A549 (cell line): ENCODE measurements around the gene PPFIA4. TPM values are rescaled to one million over a fixed set of nuclear protein-coding genes. Genes with fewer than 3 reads are reported as not detected.

Experiments used
- ATAC-seq, 2 experiments: fragments of 200-7000 bp in 1 of 2; fragments of >200 bp in 1 of 2; cut with Nextera tagmentation in 1 of 2; cut with Tn5 transposase in 1 of 2; 3 replicates each; pipeline versions ENCODE4 v1.8.0 to v1.9.1; 2018 to 2020; ENCODE audit warnings: mild to moderate bottlenecking in 1 of 2, moderate library complexity in 1 of 2
- CTCF ChIA-PET: fragments of 300-600 bp; sonication (Branson Sonifier 250); formaldehyde crosslinking; extraction: SDS; loops from one replicate; lab custom pipeline; 2021; ENCODE audit warnings: antibody characterized with exemption, inconsistent platforms; lab: Yijun Ruan, JAX
- POLR2A ChIA-PET: fragments of 350-600 bp; formaldehyde crosslinking; extraction: SDS; loops from one replicate; lab custom pipeline; 2021; ENCODE audit warnings: antibody characterized with exemption, inconsistent platforms; lab: Yijun Ruan, JAX
- DNase-seq, 2 experiments: peaks; one replicate each; pipeline versions ENCODE4 v3.0.0 to v3.0.0-alpha.2; 2011 to 2016; ENCODE audit warnings: low read depth in 1 of 2, low spot score in 1 of 2
- FAIRE-seq: peaks from 2 replicates; lab custom pipeline; 2011; peaks lifted over from hg19 to GRCh38; lab: Jason Lieb, UNC
- H3K27ac ChIP-seq, 2 experiments: fragments of >200 bp; sonication (Bioruptor Twin); formaldehyde crosslinking; 3 replicates each; pipeline ENCODE4 v1.5.1; 2016 to 2017
- H3K4me1 ChIP-seq: fragments of >200 bp; sonication (Bioruptor Twin); formaldehyde crosslinking; 3 replicates; pipeline ENCODE4 v1.6.1; 2016
- H3K4me2 ChIP-seq: fragments of >200 bp; sonication (Bioruptor Twin); formaldehyde crosslinking; 3 replicates; pipeline ENCODE4 v1.6.1; 2016
- H3K4me3 ChIP-seq: fragments of >200 bp; sonication (Bioruptor Twin); formaldehyde crosslinking; 3 replicates; pipeline ENCODE4 v1.5.1; 2016
- H3K9me3 ChIP-seq: fragments of >200 bp; sonication (Bioruptor Twin); formaldehyde crosslinking; 3 replicates; pipeline ENCODE4 v1.6.1; 2016
- CTCF ChIP-seq: fragments of >200 bp; sonication (Bioruptor Twin); formaldehyde crosslinking; IDR thresholded peaks from 3 replicates; pipeline ENCODE4 v1.5.1; 2016
- EHF ChIP-seq: fragments of 250-450 bp; sonication (Bioruptor Pico); IDR thresholded peaks from 2 replicates; pipeline ENCODE4 v1.5.0; 2020; ENCODE audit warnings: mild to moderate bottlenecking
- ELK1 ChIP-seq: fragments of 150-350 bp; IDR thresholded peaks from 2 replicates; pipeline ENCODE4 v1.6.1; 2014; ENCODE audit warnings: low read depth, mild to moderate bottlenecking, low read length
- FOSB ChIP-seq: fragments of 250-450 bp; sonication (Bioruptor Pico); IDR thresholded peaks from 2 replicates; pipeline ENCODE4 v1.5.0; 2020; ENCODE audit warnings: mild to moderate bottlenecking, moderate library complexity
- HOXA7 ChIP-seq: fragments of 250-450 bp; sonication (Bioruptor Pico); IDR thresholded peaks from 2 replicates; pipeline ENCODE4 v1.5.0; 2020; ENCODE audit warnings: mild to moderate bottlenecking, moderate library complexity
- HOXB5 ChIP-seq: fragments of 250-450 bp; sonication (Bioruptor Pico); IDR thresholded peaks from 2 replicates; pipeline ENCODE4 v1.5.0; 2020; ENCODE audit warnings: mild to moderate bottlenecking, moderate library complexity
- NFE2L2 ChIP-seq: fragments of 150-350 bp; conservative IDR thresholded peaks from 2 replicates; pipeline ENCODE4 v1.6.1; 2014; ENCODE audit warnings: low read length
- PHF8 ChIP-seq: fragments of 200-600 bp; sonication (generic); IDR thresholded peaks from 2 replicates; pipeline ENCODE4 v1.6.1; 2016; ENCODE audit warnings: low read depth, mild to moderate bottlenecking, antibody characterized with exemption, moderate library complexity, borderline replicate concordance
- POLR2A ChIP-seq: IDR thresholded peaks from 2 replicates; pipeline ENCODE4 v1.6.1; 2012; ENCODE audit warnings: mild to moderate bottlenecking, low read length
- RAD21 ChIP-seq, 2 experiments: fragments of >200 bp in 1 of 2; sonication (Bioruptor Twin) in 1 of 2; formaldehyde crosslinking in 1 of 2; IDR thresholded peaks in 1 of 2; conservative IDR thresholded peaks in 1 of 2; 2 replicates in 1 of 2; 3 replicates in 1 of 2; pipeline ENCODE4 v1.6.1; 2012 to 2018; ENCODE audit warnings: inconsistent platforms in 1 of 2
- RARB ChIP-seq: fragments of 250-450 bp; sonication (Bioruptor Pico); IDR thresholded peaks from 2 replicates; pipeline ENCODE4 v1.8.0; 2021; ENCODE audit warnings: mild to moderate bottlenecking, moderate library complexity
- RCOR1 ChIP-seq: fragments of 150-350 bp; IDR thresholded peaks from 2 replicates; pipeline ENCODE4 v1.6.1; 2014; ENCODE audit warnings: antibody characterized with exemption, low read length, low read depth
- REST ChIP-seq: fragments of 200-600 bp; sonication (generic); IDR thresholded peaks from 2 replicates; pipeline ENCODE4 v1.6.1; 2016; ENCODE audit warnings: antibody characterized with exemption, mild to moderate bottlenecking, moderate library complexity
- SMC3 ChIP-seq: fragments of >200 bp; sonication (Bioruptor Twin); formaldehyde crosslinking; IDR thresholded peaks from 3 replicates; pipeline ENCODE4 v1.6.1; 2018; ENCODE audit warnings: inconsistent platforms
- ZFP36 ChIP-seq: fragments of 450-650 bp; IDR thresholded peaks from 2 replicates; pipeline ENCODE4 v1.6.1; 2014; ENCODE audit warnings: borderline replicate concordance; ENCODE audit not compliant: partially characterized antibody
- WGBS: methylation state at CpG from one replicate; pipeline ENCODE4 v1.1.6; 2017; ENCODE audit errors: missing lambda C conversion rate; 5-methylcytosine and 5-hydroxymethylcytosine counted together
- polyA plus RNA-seq, 4 experiments: library from polyadenylated mRNA; depleted of rRNA in 3 of 4; stranded (reverse); fragments of >200 nt; fragmentation: RNase III in 1 of 4; extraction: RNeasy Plus Mini Kit Qiagen cat#74134 plus additional on column Dnase treatment in 1 of 4; gene quantifications; 2 replicates in 3 of 4; 3 replicates in 1 of 4; pipeline ENCODE4 v1.2.3, GENCODE V29; 2011 to 2017

Gene PPFIA4
- polyA plus RNA-seq, 2 of the 4 experiments (the other 2 are of a cell fraction), result 0.47 to 0.63 TPM

- H3K4me3 ChIP-seq, result no peak overlapping the region
- H3K4me2 ChIP-seq, result peak overlapping the region; percentile 61
- 34% methylated on average over 14 of the region's 14 CpGs for WGBS
- no peaks in the 10 kb centered on the region for H3K4me1 ChIP-seq
- ATAC-seq (peak; percentile 34 to 71; a peak in 3 of 6 replicates), DNase-seq (peak; percentile 25 to 60), FAIRE-seq (no peak)
- POLR2A ChIA-PET, result no interaction called here
- CTCF ChIA-PET, result interaction anchor here (0.6 to 3.8 kb wide), 42 partner anchors 8 to 735 kb away, joined by 3 to 28 read pairs (median 4); partner anchors contain the start of gene TMEM183A
- peak overlapping the region in 1 of 2 experiments; percentile 9; a peak in 1 of 6 replicates for H3K27ac ChIP-seq
- H3K9me3 ChIP-seq, result no peaks in the 10 kb centered on the region
- TF ChIP-seq RAD21 (conservative IDR thresholded peaks at IDR 0.05 in 1 of 2, IDR thresholded peaks at IDR 0.05 in 1 of 2), result peak; percentile 80 to 83
- peak; percentile 93 for TF ChIP-seq CTCF
- TF ChIP-seq PHF8, result no peak
- TF ChIP-seq SMC3, result peak; percentile 67
- TF ChIP-seq HOXB5, result no peak
- no peak for TF ChIP-seq FOSB (CRISPR knock-in tag)
- TF ChIP-seq, all 56 proteins: peak for 3
Measured at GRCh38 chr1:202998836-202999750, 27.2 kb upstream of the PPFIA4 start.

GRCh38 chr1:203000217-203000944 is 25.9 kb upstream of the PPFIA4 start:
- no peak for ATAC-seq
- no peak overlapping the region for H3K4me3 ChIP-seq
- no peak for FAIRE-seq
- 81% methylated on average over 3 of the region's 3 CpGs for WGBS
- H3K4me1 ChIP-seq, result no peaks in the 10 kb centered on the region
- ChIA-PET CTCF (interaction anchor here (0.5 to 3.8 kb wide), 18 partner anchors 10 to 274 kb away, joined by 3 to 28 read pairs (median 5); no protein-coding TSS in a partner anchor), POLR2A (no interaction called here)
- DNase-seq, result no peak
- no peak for TF ChIP-seq EHF (CRISPR knock-in tag)
- no peak for TF ChIP-seq ELK1
- no peak for TF ChIP-seq NFE2L2
- TF ChIP-seq ZFP36, result no peak
- TF ChIP-seq RAD21 (conservative IDR thresholded peaks at IDR 0.05 in 1 of 2, IDR thresholded peaks at IDR 0.05 in 1 of 2), result no peak
- no peak for TF ChIP-seq RCOR1
- TF ChIP-seq RARB (CRISPR knock-in tag), result no peak
- no peak for TF ChIP-seq REST
- no peak for TF ChIP-seq FOSB (CRISPR knock-in tag)
- no peak for TF ChIP-seq HOXA7 (CRISPR knock-in tag)
- TF ChIP-seq POLR2A, result no peak
- H3K27ac ChIP-seq, result no peak overlapping the region
- H3K4me2 ChIP-seq, result no peak overlapping the region
- H3K9me3 ChIP-seq, result no peaks in the 10 kb centered on the region
